ENCODE measurements around the gene RHOJ. TPM values are rescaled to one million over a fixed set of nuclear protein-coding genes. Genes with fewer than 3 reads are reported as not detected.

The RHOJ gene
- total RNA-seq = 13.4 TPM

DNA sequence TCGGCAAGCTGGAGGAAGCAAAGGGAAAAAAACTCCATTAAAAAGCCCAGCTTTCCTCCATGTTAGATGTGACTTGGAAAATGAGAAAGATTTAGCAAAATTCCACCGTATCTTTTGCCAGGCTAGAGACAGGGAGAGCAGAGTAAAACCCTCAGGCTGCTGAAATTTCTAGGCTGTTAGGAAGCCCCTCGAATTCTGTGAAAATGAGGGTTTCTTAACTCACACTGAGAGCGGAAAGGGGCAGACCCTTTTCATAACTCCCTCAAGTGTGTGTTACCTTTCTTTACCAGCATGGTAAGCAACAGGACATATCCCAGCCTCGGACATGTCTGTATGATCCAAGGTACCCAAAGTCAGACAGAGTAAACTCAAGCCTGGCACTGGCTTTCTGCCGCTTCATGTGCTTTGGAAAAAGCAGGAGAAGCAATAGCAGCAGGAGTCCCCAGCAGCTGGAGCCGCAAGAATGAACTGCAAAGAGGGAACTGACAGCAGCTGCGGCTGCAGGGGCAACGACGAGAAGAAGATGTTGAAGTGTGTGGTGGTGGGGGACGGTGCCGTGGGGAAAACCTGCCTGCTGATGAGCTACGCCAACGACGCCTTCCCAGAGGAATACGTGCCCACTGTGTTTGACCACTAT lies at the start of gene RHOJ:
RHOJ (plus strand) TSS at position 37 of the 637 bp plus-strand sequence; CDS start at position 464, 427 bp downstream.

DNA sequence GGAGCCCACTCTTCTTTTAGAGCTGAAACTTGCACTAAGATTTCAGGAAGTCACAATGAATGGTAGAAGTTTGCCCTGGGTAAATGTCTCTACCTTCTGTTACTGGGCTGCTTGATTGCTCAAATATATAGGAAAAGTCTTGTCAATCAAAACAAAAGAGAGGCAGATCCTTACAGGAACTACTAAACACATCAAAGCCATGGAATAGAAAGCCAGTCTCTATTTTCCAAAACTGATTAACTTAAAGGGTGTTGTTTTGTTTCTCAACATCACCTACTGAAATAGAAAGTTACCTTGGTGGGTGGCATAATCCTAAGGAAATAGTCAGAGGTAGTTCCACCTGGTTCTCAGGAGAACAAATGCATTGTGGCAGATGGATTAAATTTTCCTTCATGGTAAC lies 114.6 kb downstream of the RHOJ start, which contains the start of gene GPHB5:
GPHB5 (minus strand) TSS at position 101 of the 400 bp plus-strand sequence. CDS start 1,086 bp downstream, outside the sequence.

Other genes with a start within 250 kb of the RHOJ start
- gene KCNH5, start 159.0 kb upstream of the RHOJ start, total RNA-seq = 0.23 TPM
- not detected for gene GPHB5, start 114.5 kb downstream of the RHOJ start, total RNA-seq